Left hindlimb (tissue), 1 donor: Measurements from ENCODE around the gene KRTAP12-2.

Experiments used
- DNase-seq: peaks from one replicate; pipeline ENCODE4 v3.0.0-alpha.2; 2018

Gene KRTAP12-2

GRCh38 chr21:44625756-44626155 is 41.0 kb downstream of the KRTAP12-2 start:
- no peak for DNase-seq

- no peak for DNase-seq
Observed at GRCh38 chr21:44623575-44623974, 43.2 kb downstream of the KRTAP12-2 start.

GRCh38 chr21:44619886-44620285 is 46.8 kb downstream of the KRTAP12-2 start:
- DNase-seq, result no peak

- no peak for DNase-seq
Observed at GRCh38 chr21:44618909-44619308, 47.8 kb downstream of the KRTAP12-2 start.

- no peak for DNase-seq
Observed at GRCh38 chr21:44618504-44618903, 48.2 kb downstream of the KRTAP12-2 start.

- no peak for DNase-seq
Observed at GRCh38 chr21:44617071-44617501, 49.6 kb downstream of the KRTAP12-2 start.

GRCh38 chr21:44616591-44616926 is 50.2 kb downstream of the KRTAP12-2 start:
- DNase-seq, result no peak
